GM04504 (cell line): Measurements from ENCODE around the gene HSPA12A.

Source experiments
- DNase-seq: peaks from one replicate; pipeline ENCODE4 v3.0.0-alpha.2; 2012; ENCODE audit warnings: low read depth

Gene HSPA12A

GRCh38 chr10:116742367-116743265 is at the start of gene HSPA12A:
Gene HSPA12A (minus strand): TSS chr10:116742566. CDS start chr10:116742469, 97 bp downstream.
- DNase-seq: peak; percentile 75

GRCh38 chr10:116791241-116791640 is 48.9 kb upstream of the HSPA12A start:
- DNase-seq: no peak

GRCh38 chr10:116787893-116788665 is 45.7 kb upstream of the HSPA12A start:
- DNase-seq: no peak

- DNase-seq: no peak
Measured at GRCh38 chr10:116787053-116787659, 44.8 kb upstream of the HSPA12A start.

- no peak for DNase-seq
Measured at GRCh38 chr10:116785867-116786266, 43.5 kb upstream of the HSPA12A start.

GRCh38 chr10:116785282-116785681 is 42.9 kb upstream of the HSPA12A start:
- no peak for DNase-seq

- no peak for DNase-seq
Measured at GRCh38 chr10:116784651-116785050, 42.3 kb upstream of the HSPA12A start.

- DNase-seq: no peak
Measured at GRCh38 chr10:116784035-116784434, 41.7 kb upstream of the HSPA12A start.

- no peak for DNase-seq
Measured at GRCh38 chr10:116783011-116783655, 40.8 kb upstream of the HSPA12A start.

- no peak for DNase-seq
Measured at GRCh38 chr10:116781370-116781884, 39.1 kb upstream of the HSPA12A start.

- DNase-seq: no peak
Measured at GRCh38 chr10:116780691-116781205, 38.4 kb upstream of the HSPA12A start.

- DNase-seq: no peak
Measured at GRCh38 chr10:116779076-116779687, 36.8 kb upstream of the HSPA12A start.

- no peak for DNase-seq
Measured at GRCh38 chr10:116777006-116777405, 34.6 kb upstream of the HSPA12A start.

GRCh38 chr10:116775488-116776400 is 33.4 kb upstream of the HSPA12A start:
- DNase-seq: no peak

- no peak for DNase-seq
Measured at GRCh38 chr10:116774728-116775151, 32.4 kb upstream of the HSPA12A start.

- DNase-seq: no peak
Measured at GRCh38 chr10:116772909-116773705, 30.7 kb upstream of the HSPA12A start.

- DNase-seq: no peak
Measured at GRCh38 chr10:116771959-116772585, 29.7 kb upstream of the HSPA12A start.

GRCh38 chr10:116771101-116771958 is 29.0 kb upstream of the HSPA12A start:
- DNase-seq: peak; percentile 88
